Aorta (tissue), 5 donors: ENCODE results near the gene SOX30. TPM values are rescaled to one million over a fixed set of nuclear protein-coding genes. Genes with fewer than 3 reads are reported as not detected.
"Not testable (repeated sequence)": the region's sequence is repeated elsewhere in the genome, so short reads cannot be mapped to it uniquely, and the experiment has no call there.

Experiments used
- ATAC-seq: fragments of 200-7000 bp; cut with Tn5 transposase; one replicate; pipeline ENCODE4 v1.9.1; 2022; ENCODE audit warnings: moderate library complexity; ENCODE audit not compliant: low FRiP score
- DNase-seq, 2 donors: peaks; one replicate each; pipeline ENCODE4 v3.0.0-alpha.2; 2020
- H3K27ac ChIP-seq, 2 donors: one replicate each; pipeline ENCODE4 v1.5.1; 2013; ENCODE audit warnings: low read length in 2 of 2, mild to moderate bottlenecking in 2 of 2, moderate library complexity in 2 of 2, control low read depth in 1 of 2, inconsistent platforms in 1 of 2, low read depth in 1 of 2
- H3K27me3 ChIP-seq, 2 donors: one replicate each; pipeline ENCODE4 v1.6.1; 2013; ENCODE audit warnings: control low read depth in 1 of 2, low read length in 1 of 2, mild to moderate bottlenecking in 1 of 2, moderate library complexity in 1 of 2; ENCODE audit not compliant: insufficient read depth in 2 of 2, control insufficient read depth in 1 of 2
- H3K36me3 ChIP-seq, 2 donors: one replicate each; pipeline ENCODE4 v1.6.1; 2013; ENCODE audit warnings: control low read depth in 1 of 2, low read length in 1 of 2, mild to moderate bottlenecking in 1 of 2; ENCODE audit not compliant: insufficient read depth in 2 of 2, control insufficient read depth in 1 of 2
- H3K4me1 ChIP-seq, 2 donors: one replicate each; pipeline ENCODE4 v1.6.1; 2013; ENCODE audit warnings: low read length in 2 of 2, control low read depth in 1 of 2, mild to moderate bottlenecking in 1 of 2, moderate library complexity in 1 of 2; ENCODE audit not compliant: insufficient read depth in 2 of 2, control insufficient read depth in 1 of 2
- H3K4me3 ChIP-seq, 2 donors: one replicate each; pipeline ENCODE4 v1.5.1; 2013; ENCODE audit warnings: low read length in 2 of 2, control low read depth in 1 of 2, mild to moderate bottlenecking in 1 of 2
- H3K9me3 ChIP-seq: one replicate; pipeline ENCODE4 v1.6.1; 2013; ENCODE audit warnings: mild to moderate bottlenecking, low read length; ENCODE audit not compliant: control insufficient read depth
- WGBS, 2 donors: extraction: QIAGEN DNeasy Blood & Tissue Kit; methylation state at CpG; one replicate each; pipeline ENCODE4 v1.1.7; 2013; 5-methylcytosine and 5-hydroxymethylcytosine counted together
- intact Hi-C, 2 donors: fragments of 100-400 bp; cut with DNase I; formaldehyde crosslinking; loops; one replicate each; pipeline versions ENCODE4 v1.14.2 to v1.15.0; 2022
- polyA plus RNA-seq, 2 donors: library from polyadenylated mRNA; stranded (reverse); fragments of 200-250 nt; gene quantifications; one replicate each; pipeline ENCODE4 v1.2.3, GENCODE V29; 2013
- total RNA-seq, 2 donors: library from RNA; stranded (reverse); fragmentation: NEBNext Ultra II Directional; extraction: Animal tissue kit (Norgen Biotek cat#: 25700); gene quantifications; one replicate each; pipeline ENCODE4 v1.2.1, GENCODE V29; 2021
- donor health status: healthy with polysubstance abuse.
- donor health status: Bipolar disorder and iron deficiency.
- donor health status: DM: no; HTN: no; CAD: no.
- donor health status: DM: no; HTN: no; CAD: no.
- donor health status: DM: yes; HTN: yes; CAD: no.

SOX30 gene
- total and polyA plus RNA-seq, 4 donors = 0.12 TPM; not detected in 3

- Histone ChIP-seq H3K27ac (no peak overlapping the region), H3K9me3 (no peaks in the 10 kb centered on the region), H3K4me3 (no peak overlapping the region), H3K36me3 (no peaks in the 10 kb centered on the region), H3K4me1 (no peaks in the 10 kb centered on the region), H3K27me3 (no peaks in the 10 kb centered on the region)
- 65 to 75% methylated on average over 3 of the region's 3 CpGs for WGBS, 2 donors
- intact Hi-C loops = no loop called here
- ATAC-seq = no peak
- no peak for DNase-seq
Observed at GRCh38 chr5:157682257-157682656, 30.0 kb upstream of the SOX30 start.

GRCh38 chr5:157681048-157681447 is 28.8 kb upstream of the SOX30 start:
- ATAC-seq (no peak), DNase-seq (no peak)
- H3K9me3 ChIP-seq = no peaks in the 10 kb centered on the region
- no peaks in the 10 kb centered on the region for H3K27me3 ChIP-seq
- 68 to 70% methylated on average over 4 of the region's 4 CpGs for WGBS, 2 donors
- intact Hi-C loops = no loop called here
- no peaks in the 10 kb centered on the region for H3K4me1 ChIP-seq
- H3K36me3 ChIP-seq = no peaks in the 10 kb centered on the region
- H3K4me3 ChIP-seq = no peak overlapping the region
- no peak overlapping the region for H3K27ac ChIP-seq

GRCh38 chr5:157680239-157680638 is 28.0 kb upstream of the SOX30 start:
- Histone ChIP-seq H3K27me3 (no peaks in the 10 kb centered on the region), H3K4me3 (no peak overlapping the region), H3K36me3 (no peaks in the 10 kb centered on the region), H3K27ac (no peak overlapping the region), H3K9me3 (no peaks in the 10 kb centered on the region), H3K4me1 (no peaks in the 10 kb centered on the region)
- ATAC-seq = no peak
- intact Hi-C loops = no loop called here
- DNase-seq = no peak
- WGBS, 2 donors = 97% methylated on average over 2 of the region's 2 CpGs

GRCh38 chr5:157679801-157680200 is 27.6 kb upstream of the SOX30 start:
- DNase-seq (no peak), ATAC-seq (no peak)
- Histone ChIP-seq H3K36me3 (no peaks in the 10 kb centered on the region), H3K27ac (no peak overlapping the region), H3K4me1 (no peaks in the 10 kb centered on the region), H3K9me3 (no peaks in the 10 kb centered on the region), H3K27me3 (no peaks in the 10 kb centered on the region), H3K4me3 (no peak overlapping the region)
- WGBS, 2 donors = 96 to 97% methylated on average over 9 of the region's 9 CpGs
- intact Hi-C loops = no loop called here

- no peaks in the 10 kb centered on the region for H3K9me3 ChIP-seq
- no peaks in the 10 kb centered on the region for H3K36me3 ChIP-seq
- WGBS, 2 donors = 81 to 82% methylated on average over 3 of the region's 3 CpGs
- DNase-seq = no peak
- H3K27ac ChIP-seq = no peak overlapping the region
- no peaks in the 10 kb centered on the region for H3K4me1 ChIP-seq
- no peak for ATAC-seq
- no peak overlapping the region for H3K4me3 ChIP-seq
- intact Hi-C loops = no loop called here
- no peaks in the 10 kb centered on the region for H3K27me3 ChIP-seq
Observed at GRCh38 chr5:157677931-157678330, 25.7 kb upstream of the SOX30 start.

GRCh38 chr5:157674351-157674750 is 22.1 kb upstream of the SOX30 start:
- WGBS, 2 donors = 97 to 99% methylated on average over 4 of the region's 4 CpGs

GRCh38 chr5:157672976-157673375 is 20.7 kb upstream of the SOX30 start:
- Histone ChIP-seq H3K9me3 (no peaks in the 10 kb centered on the region), H3K27me3 (no peaks in the 10 kb centered on the region), H3K36me3 (no peaks in the 10 kb centered on the region), H3K4me3 (no peak overlapping the region), H3K27ac (no peak overlapping the region), H3K4me1 (no peaks in the 10 kb centered on the region)
- WGBS, 2 donors = 97% methylated on average over 8 of the region's 8 CpGs
- no peak for ATAC-seq
- no peak for DNase-seq
- intact Hi-C loops = no loop called here

More at GRCh38 chr5:157674351-157674750, 22.1 kb upstream of the SOX30 start:
- H3K27me3 ChIP-seq, intact Hi-C loops, H3K4me1 ChIP-seq, H3K36me3 ChIP-seq, ATAC-seq, H3K9me3 ChIP-seq, H3K27ac ChIP-seq, H3K4me3 ChIP-seq, DNase-seq: not testable (repeated sequence)

GRCh38 chr5:157671592-157672330 is 19.5 kb upstream of the SOX30 start:
- Histone ChIP-seq H3K36me3 (no peaks in the 10 kb centered on the region), H3K4me1 (no peaks in the 10 kb centered on the region), H3K27ac (no peak overlapping the region), H3K4me3 (peak overlapping the region in 1 of 2 donors; percentile 30), H3K27me3 (no peaks in the 10 kb centered on the region), H3K9me3 (no peaks in the 10 kb centered on the region)
- ATAC-seq = no peak
- intact Hi-C loops = no loop called here
- DNase-seq = no peak
- WGBS, 2 donors = 35 to 37% methylated on average over 57 of the region's 57 CpGs
